SK-N-SH (cell line): ENCODE results near the gene FTSJ1.

Experiments
- TAF1 ChIP-seq: IDR thresholded peaks from 2 replicates; pipeline ENCODE4 v1.6.1; 2012; ENCODE audit warnings: low read depth, mild to moderate bottlenecking, low read length, moderate library complexity, borderline replicate concordance
- TF ChIP-seq, protein P1 (sequence below): fragments of 200-600 bp; sonication (generic); IDR thresholded peaks from 2 replicates; pipeline ENCODE4 v1.6.1; 2017; ENCODE audit warnings: antibody characterized with exemption, mild to moderate bottlenecking, moderate library complexity

DNA sequence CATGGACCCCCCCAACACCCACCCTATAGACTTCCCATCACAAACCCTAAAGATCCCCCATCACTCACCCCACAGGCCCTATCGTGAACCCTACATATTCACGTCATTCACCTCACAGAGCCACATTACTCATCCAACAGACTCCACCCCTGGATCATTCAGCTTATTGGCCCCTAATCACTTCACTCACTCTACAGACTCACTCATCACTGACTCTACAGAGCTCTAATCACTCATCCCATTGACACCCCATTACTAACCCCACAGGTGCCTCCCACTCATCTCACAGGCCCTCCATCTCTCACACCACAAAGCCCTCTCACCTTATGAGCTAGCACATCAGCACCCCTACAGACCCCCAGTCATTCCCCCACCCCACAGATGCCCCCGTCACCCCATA, 57.2 kb downstream of the FTSJ1 start:
- no peak for TF ChIP-seq TAF1
- TF ChIP-seq, protein P1, sequence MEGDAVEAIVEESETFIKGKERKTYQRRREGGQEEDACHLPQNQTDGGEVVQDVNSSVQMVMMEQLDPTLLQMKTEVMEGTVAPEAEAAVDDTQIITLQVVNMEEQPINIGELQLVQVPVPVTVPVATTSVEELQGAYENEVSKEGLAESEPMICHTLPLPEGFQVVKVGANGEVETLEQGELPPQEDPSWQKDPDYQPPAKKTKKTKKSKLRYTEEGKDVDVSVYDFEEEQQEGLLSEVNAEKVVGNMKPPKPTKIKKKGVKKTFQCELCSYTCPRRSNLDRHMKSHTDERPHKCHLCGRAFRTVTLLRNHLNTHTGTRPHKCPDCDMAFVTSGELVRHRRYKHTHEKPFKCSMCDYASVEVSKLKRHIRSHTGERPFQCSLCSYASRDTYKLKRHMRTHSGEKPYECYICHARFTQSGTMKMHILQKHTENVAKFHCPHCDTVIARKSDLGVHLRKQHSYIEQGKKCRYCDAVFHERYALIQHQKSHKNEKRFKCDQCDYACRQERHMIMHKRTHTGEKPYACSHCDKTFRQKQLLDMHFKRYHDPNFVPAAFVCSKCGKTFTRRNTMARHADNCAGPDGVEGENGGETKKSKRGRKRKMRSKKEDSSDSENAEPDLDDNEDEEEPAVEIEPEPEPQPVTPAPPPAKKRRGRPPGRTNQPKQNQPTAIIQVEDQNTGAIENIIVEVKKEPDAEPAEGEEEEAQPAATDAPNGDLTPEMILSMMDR: no peak
